Measurements from ENCODE around the gene USP33. TPM values are rescaled to one million over a fixed set of nuclear protein-coding genes. Genes with fewer than 3 reads are reported as not detected.
A peak's percentile ranks its signal among the peaks of the same experiment; 100 is the strongest.

USP33 gene
- total and polyA plus RNA-seq, 2 of the 13 experiments (the other 11 are each of a cell fraction or from before 2014, with no cell fraction given), result 32.0 to 49.1 TPM

DNA sequence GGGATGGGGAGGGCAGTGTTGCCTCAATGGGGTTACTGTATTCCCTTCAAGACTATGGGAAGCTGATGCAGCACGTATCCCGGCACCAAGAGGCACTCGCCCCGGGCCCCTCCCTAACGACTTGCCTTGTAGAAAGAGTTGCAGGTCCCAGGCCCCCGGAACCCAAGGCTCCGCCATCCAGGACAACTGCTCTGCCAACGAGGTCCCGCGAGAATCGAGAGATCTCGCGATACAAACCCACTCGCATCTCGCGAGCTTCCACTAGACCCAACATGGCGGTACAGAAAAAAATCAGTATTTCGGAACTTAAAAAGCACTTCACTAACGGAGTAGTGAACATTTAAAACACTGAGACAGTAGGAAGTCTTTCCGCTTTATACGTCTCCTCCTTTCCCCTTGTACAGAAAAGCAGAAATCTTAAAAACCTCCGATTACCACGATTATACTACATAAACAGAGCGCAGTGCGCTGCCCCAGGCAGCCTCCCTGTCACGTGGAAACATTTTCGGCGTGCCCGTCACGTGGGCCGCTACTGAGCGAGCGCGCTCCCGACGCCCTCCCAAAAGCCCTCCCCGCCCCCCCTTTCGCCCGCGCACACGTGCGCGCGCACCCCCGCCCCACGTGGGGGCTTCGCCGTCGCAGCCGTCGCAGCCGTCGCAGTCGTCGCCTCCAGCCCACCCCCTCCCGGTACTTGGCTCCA, 77.0 kb downstream of the USP33 start, which contains the start of gene ZZZ3 (continued):
- TF ChIP-seq SNAPC4 (CRISPR knock-in tag; IDR thresholded peaks at IDR 0.05), result 0 out of 2 replicates have a peak, but pooled peaks have one; percentile 42
- TF ChIP-seq ARHGAP35 (CRISPR knock-in tag; IDR thresholded peaks at IDR 0.05; ENCODE audit: borderline replicate concordance), result no peak
- TF ChIP-seq MBNL3 (CRISPR knock-in tag; conservative IDR thresholded peaks at IDR 0.05), result no peak
- TF ChIP-seq ZZZ3 (CRISPR knock-in tag; IDR thresholded peaks at IDR 0.05; ENCODE audit: borderline replicate concordance), result peak; percentile 76; the same call in 1 of the 2 replicates
- peak; percentile 80 for TF ChIP-seq BHLHE40 (IDR thresholded peaks at IDR 0.05; ENCODE audit: low read length)
- no peak for TF ChIP-seq POLR2AphosphoS2 (IDR thresholded peaks at IDR 0.05; ENCODE audit: low read depth, low read length)
- no peak; the same call in 1 of the 2 replicates for TF ChIP-seq JDP2 (CRISPR knock-in tag; IDR thresholded peaks at IDR 0.05; ENCODE audit: borderline replicate concordance)
- no peak for TF ChIP-seq ZFP41 (CRISPR knock-in tag; IDR thresholded peaks at IDR 0.05; ENCODE audit: borderline replicate concordance)
- TF ChIP-seq ZNF609 (CRISPR knock-in tag; IDR thresholded peaks at IDR 0.05; ENCODE audit: borderline replicate concordance), result no peak
- TF ChIP-seq, protein P1, sequence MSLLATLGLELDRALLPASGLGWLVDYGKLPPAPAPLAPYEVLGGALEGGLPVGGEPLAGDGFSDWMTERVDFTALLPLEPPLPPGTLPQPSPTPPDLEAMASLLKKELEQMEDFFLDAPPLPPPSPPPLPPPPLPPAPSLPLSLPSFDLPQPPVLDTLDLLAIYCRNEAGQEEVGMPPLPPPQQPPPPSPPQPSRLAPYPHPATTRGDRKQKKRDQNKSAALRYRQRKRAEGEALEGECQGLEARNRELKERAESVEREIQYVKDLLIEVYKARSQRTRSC (CRISPR knock-in tag; IDR thresholded peaks at IDR 0.05; ENCODE audit: low read depth), result no peak
- TF ChIP-seq ZNF253 (CRISPR knock-in tag; IDR thresholded peaks at IDR 0.05; ENCODE audit: borderline replicate concordance), result no peak
- peak; percentile 14; the same call in 1 of the 2 replicates for TF ChIP-seq ZNF710 (CRISPR knock-in tag; IDR thresholded peaks at IDR 0.05; ENCODE audit: borderline replicate concordance)
- TF ChIP-seq YY1 (IDR thresholded peaks at IDR 0.05; ENCODE audit: insufficient read depth, insufficient replicate concordance, low read depth, low read length), result peak; percentile 92
- no peak; the same call in 1 of the 2 replicates for TF ChIP-seq FOXJ3 (CRISPR knock-in tag; IDR thresholded peaks at IDR 0.05; ENCODE audit: borderline replicate concordance)
- TF ChIP-seq KDM3A (CRISPR knock-in tag; IDR thresholded peaks at IDR 0.05; ENCODE audit: low read depth), result no peak
